NCI-H524 treated with DMSO at 0.1 percent for 48 hours (cell line): Measurements from ENCODE around the gene ARHGAP9.
A peak's percentile ranks its signal among the peaks of the same experiment; 100 is the strongest.
"Not testable (repeated sequence)": the region's sequence is repeated elsewhere in the genome, so short reads cannot be mapped to it uniquely, and the experiment has no call there.

Experiments used
- DNase-seq: peaks from one replicate; lab custom pipeline; 2025; lab: John Stamatoyannopoulos, UW

Gene ARHGAP9

DNA sequence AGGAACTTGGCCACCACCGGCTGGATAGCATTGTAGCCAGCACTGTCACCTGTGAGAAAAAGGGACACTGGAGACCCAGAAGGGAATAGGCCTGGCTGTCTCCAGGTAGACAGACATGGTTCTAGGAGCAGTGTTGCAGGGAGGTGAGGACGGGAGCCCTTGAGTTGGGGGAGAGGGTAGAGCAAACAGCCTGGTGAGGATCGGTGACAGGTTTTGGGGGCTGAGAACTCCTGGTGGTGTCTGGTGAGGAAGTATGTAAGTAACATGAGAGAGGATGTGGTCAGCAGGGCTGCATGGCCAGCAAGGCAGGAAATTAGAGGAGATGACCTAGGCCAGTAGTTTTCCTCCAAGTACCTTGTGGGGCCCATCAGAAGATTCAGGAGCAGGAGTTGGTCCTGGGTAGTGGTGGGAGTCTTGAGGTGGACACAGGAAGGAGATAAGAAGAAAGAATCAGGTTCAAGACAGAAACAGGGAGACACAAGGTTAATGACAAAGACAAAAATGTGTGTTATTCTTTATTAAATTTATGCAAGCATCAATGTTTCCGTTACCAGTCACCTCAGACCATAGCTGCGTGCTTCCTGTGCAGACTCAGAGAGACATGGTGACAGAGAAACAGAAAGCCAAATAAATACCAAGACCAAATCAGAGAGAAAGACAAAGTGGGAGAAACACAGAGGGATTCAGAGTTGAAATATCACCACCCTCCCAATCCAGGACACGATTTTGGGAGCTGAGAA, at the start of gene ARHGAP9:
TSS of gene ARHGAP9 (minus strand) at position 491 of the 740 bp plus-strand sequence. CDS start at position 31, 460 bp downstream.
- DNase-seq: no peak

DNA sequence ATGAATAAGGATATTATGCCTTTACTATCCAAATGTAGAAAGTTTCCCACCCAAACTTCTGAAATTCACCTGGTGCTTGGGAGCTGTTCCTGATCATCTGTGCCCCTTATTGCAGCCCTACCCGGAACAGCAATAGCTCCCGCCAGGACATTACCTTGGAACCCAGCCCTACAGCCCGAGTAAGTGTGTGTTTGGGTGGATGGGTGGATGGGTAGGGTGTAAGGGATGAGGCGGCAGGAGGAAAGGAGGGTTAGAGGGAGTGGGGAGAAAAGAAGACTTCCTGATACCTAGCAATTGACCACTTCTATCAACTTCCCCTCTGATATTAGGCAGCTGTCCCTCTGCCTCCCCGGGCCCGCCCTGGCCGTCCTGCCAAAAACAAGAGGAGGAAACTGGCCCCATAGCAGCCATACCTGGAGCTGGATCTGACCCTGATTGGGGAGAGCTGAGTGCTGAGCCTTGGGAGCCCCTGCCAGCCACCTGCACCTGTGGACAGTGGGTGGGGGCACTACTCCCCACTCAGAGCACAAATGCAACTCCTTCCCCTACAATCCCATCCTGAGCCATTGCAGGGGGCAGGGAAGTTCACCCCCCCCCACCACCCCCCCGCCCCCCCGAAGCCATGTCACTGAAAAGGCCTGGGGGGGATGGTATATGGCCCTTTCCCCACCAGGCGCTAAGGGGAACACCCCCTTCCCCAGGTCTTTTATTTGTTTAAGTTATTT, 49.3 kb upstream of the ARHGAP9 start:
- no peak for DNase-seq

DNA sequence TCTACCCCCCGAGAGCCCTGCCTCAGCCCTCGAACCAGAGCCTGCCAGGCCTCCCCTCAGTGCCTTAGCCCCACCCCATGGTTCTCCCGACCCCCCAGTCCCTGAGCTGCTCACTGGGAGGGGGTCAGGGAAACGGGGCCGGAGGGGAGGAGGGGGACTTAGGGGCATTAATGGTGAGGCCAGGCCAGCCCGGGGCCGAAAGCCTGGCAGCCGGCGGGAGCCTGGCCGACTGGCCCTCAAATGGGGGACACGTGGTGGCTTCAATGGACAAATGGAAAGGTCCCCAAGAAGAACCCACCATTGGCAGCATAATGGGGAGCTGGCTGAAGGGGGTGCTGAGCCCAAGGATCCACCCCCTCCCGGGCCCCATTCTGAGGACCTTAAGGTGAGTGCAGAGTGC, 48.5 kb upstream of the ARHGAP9 start:
- DNase-seq: no peak

DNA sequence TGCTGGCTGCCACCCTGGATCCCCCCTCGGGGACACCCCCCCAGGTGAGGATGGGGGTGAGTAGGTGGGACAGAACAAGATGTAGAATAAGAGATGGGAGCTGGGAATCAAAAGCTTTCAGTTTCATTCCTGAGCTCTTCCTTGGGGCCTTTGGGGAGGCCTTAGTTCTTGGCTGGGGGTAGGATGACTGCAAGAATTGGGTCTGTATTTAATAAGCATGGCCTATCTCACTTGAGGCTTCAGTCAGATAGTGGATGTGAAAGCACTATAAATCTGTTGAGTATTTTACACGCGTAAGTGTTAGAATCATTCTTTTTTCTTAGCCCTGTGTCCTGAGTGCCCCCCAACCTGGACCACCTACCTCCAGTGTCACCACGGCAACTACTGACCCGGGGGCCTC, 47.5 kb upstream of the ARHGAP9 start:
- no peak for DNase-seq

GRCh38 chr12:57526477-57527126, 46.9 kb upstream of the ARHGAP9 start:
- DNase-seq: no peak

- DNase-seq: no peak
Measured at GRCh38 chr12:57525615-57526383, 46.1 kb upstream of the ARHGAP9 start.

DNA sequence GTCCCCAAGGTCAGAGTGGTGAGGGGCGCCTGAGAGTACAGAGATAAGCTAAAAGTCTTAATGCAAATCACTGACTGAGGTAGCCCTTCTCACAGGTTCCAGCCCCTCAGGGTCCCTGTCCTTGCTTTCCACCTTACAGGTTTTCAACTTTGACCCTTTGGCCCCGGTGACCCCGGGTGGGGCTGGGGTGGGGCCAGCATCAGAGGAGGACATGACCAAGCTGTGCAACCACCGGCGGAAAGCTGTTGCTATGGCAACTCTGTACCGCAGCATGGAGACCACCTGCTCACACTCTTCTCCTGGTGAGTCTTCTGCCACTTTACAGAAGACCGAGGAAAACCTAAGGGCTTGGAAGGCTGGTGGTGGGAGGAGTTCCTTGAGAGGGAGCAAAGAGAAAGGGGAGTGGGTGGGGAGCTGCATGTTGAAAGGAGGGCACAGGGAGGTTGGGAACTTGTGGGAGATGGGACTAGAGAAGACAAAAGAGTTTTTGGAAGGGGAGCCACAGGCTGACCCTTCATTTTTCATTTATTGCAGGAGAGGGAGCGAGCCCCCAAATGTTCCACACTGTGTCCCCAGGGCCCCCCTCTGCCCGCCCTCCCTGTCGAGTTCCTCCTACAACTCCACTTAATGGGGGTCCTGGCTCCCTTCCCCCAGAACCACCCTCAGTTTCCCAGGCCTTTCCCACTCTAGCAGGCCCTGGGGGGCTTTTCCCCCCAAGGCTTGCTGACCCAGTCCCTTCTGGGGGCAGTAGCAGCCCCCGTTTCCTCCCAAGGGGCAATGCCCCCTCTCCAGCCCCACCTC, 45.3 kb upstream of the ARHGAP9 start:
- no peak for DNase-seq

- no peak for DNase-seq
Measured at GRCh38 chr12:57523706-57524614, 44.3 kb upstream of the ARHGAP9 start.

- DNase-seq: no peak
Measured at GRCh38 chr12:57522887-57523705, 43.4 kb upstream of the ARHGAP9 start.

GRCh38 chr12:57522011-57522886, 42.6 kb upstream of the ARHGAP9 start, which contains the start of gene MBD6:
TSS of gene MBD6 (plus strand) at chr12:57522824. CDS start at chr12:57524304, 1,480 bp downstream.
- peak; percentile 84 for DNase-seq

GRCh38 chr12:57521525-57522010, 41.9 kb upstream of the ARHGAP9 start:
- peak; percentile 50 for DNase-seq

GRCh38 chr12:57520053-57520818, 40.6 kb upstream of the ARHGAP9 start, which contains the start of gene DDIT3:
TSS of gene DDIT3 (minus strand) at chr12:57520514. CDS start at chr12:57517406, 3,108 bp downstream.
- DNase-seq: peak; percentile 91

GRCh38 chr12:57519796-57520052, 40.1 kb upstream of the ARHGAP9 start:
- no peak for DNase-seq

DNA sequence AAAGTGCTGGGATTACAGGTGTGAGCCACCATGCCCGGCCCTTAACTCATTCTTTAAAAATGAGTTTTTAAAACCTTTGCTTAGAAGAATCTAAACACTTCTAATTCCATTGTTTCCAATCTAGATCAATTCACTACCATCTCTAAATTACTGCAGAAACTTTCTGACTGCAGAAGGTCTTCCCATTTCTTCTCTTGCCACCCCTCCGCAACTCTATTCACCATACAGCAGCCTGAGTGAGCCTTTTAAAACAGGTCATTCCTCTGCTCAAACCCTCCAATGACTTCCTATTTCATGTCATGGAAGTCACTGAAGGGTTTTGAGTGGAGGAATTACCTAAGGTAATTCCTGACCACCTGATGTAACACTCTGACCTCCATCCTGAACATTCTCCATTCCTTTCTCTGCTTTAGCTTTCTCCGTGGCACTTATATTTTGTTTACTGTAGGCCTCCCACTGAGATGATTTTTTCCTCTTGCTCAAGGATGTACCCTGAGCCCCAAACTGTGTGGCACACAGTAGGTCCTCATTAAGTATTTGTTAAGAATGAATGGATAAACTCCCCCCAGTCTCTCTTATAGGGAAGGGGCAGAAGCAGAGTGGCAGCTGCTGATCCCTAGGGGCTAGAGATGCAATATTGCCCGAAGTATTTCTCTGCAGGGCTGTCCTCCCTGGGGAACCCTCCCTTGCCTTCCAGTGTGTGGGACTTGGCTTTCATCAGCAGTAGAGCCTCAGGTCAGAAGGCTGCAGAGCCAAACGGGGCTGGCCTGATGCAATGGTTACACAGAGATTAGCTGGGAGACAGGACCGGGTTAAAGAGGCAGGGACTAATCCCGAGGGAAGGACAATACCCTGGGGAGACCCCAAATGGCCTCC, 39.5 kb upstream of the ARHGAP9 start:
- no peak for DNase-seq

- DNase-seq: no peak
Measured at GRCh38 chr12:57518176-57518919, 38.7 kb upstream of the ARHGAP9 start.

- DNase-seq: not testable (repeated sequence)
Measured at GRCh38 chr12:57517718-57518117, 38.1 kb upstream of the ARHGAP9 start.
